Liver (tissue), 9 donors: Measurements from ENCODE around the gene SLC25A6. TPM values are rescaled to one million over a fixed set of nuclear protein-coding genes. Genes with fewer than 3 reads are reported as not detected.

Experiments used
- DNase-seq: peaks from one replicate; pipeline ENCODE4 v3.0.0-alpha.2; 2017; ENCODE audit warnings: low spot score
- H3K27ac ChIP-seq, 2 donors: one replicate each; pipeline ENCODE4 v1.7.0; 2013; ENCODE audit warnings: inconsistent platforms in 2 of 2, low read length in 2 of 2, control low read depth in 1 of 2, low read depth in 1 of 2, mild to moderate bottlenecking in 1 of 2
- H3K27me3 ChIP-seq, 4 donors: one replicate each; pipeline versions ENCODE4 v1.6.1 to v1.7.0; 2013; ENCODE audit warnings: low read length in 3 of 4, inconsistent platforms in 1 of 4, mild to moderate bottlenecking in 1 of 4, moderate library complexity in 1 of 4; ENCODE audit not compliant: control insufficient read depth in 4 of 4, insufficient read depth in 4 of 4
- H3K36me3 ChIP-seq, 4 donors: one replicate each; pipeline versions ENCODE4 v1.6.1 to v1.7.0; 2013; ENCODE audit warnings: low read length in 3 of 4, mild to moderate bottlenecking in 3 of 4, low read depth in 1 of 4, moderate library complexity in 1 of 4; ENCODE audit not compliant: control insufficient read depth in 4 of 4, insufficient read depth in 3 of 4
- H3K4me1 ChIP-seq, 4 donors: one replicate each; pipeline versions ENCODE4 v1.6.1 to v1.7.0; 2013; ENCODE audit warnings: low read length in 3 of 4, mild to moderate bottlenecking in 3 of 4, moderate library complexity in 1 of 4; ENCODE audit not compliant: control insufficient read depth in 4 of 4, insufficient read depth in 4 of 4
- H3K4me3 ChIP-seq, 3 donors: one replicate each; pipeline versions ENCODE4 v1.6.1 to v1.7.0; 2013; ENCODE audit warnings: low read length in 3 of 3, control low read depth in 1 of 3, low read depth in 1 of 3, mild to moderate bottlenecking in 1 of 3
- H3K9ac ChIP-seq, 2 donors: one replicate each; pipeline ENCODE4 v1.7.0; 2013; ENCODE audit warnings: low read length in 2 of 2, mild to moderate bottlenecking in 2 of 2, moderate library complexity in 2 of 2, control low read depth in 1 of 2, low read depth in 1 of 2
- H3K9me3 ChIP-seq, 4 donors: one replicate each; pipeline versions ENCODE4 v1.6.1 to v1.7.0; 2013; ENCODE audit warnings: low read length in 3 of 4; ENCODE audit not compliant: control insufficient read depth in 4 of 4
- EGR1 ChIP-seq, 2 donors: IDR thresholded peaks; 2 replicates each; pipeline ENCODE4 v1.6.1; 2016 to 2018; ENCODE audit warnings: antibody characterized with exemption in 2 of 2, low read depth in 2 of 2
- FOXA1 ChIP-seq: IDR thresholded peaks from 2 replicates; pipeline ENCODE4 v1.6.1; 2016; ENCODE audit warnings: antibody characterized with exemption
- FOXA2 ChIP-seq: IDR thresholded peaks from 2 replicates; pipeline ENCODE4 v1.6.1; 2016; ENCODE audit warnings: antibody characterized with exemption
- GABPA ChIP-seq, 2 donors: IDR thresholded peaks in 1 of 2; conservative IDR thresholded peaks in 1 of 2; 2 replicates each; pipeline ENCODE4 v1.6.1; 2016; ENCODE audit warnings: antibody characterized with exemption in 2 of 2, mild to moderate bottlenecking in 1 of 2, moderate library complexity in 1 of 2
- HNF4A ChIP-seq, 2 donors: conservative IDR thresholded peaks; 2 replicates each; pipeline ENCODE4 v1.6.1; 2016; ENCODE audit warnings: antibody characterized with exemption in 2 of 2, mild to moderate bottlenecking in 2 of 2
- JUND ChIP-seq, 2 donors: IDR thresholded peaks; 2 replicates each; pipeline ENCODE4 v1.6.1; 2016; ENCODE audit warnings: antibody characterized with exemption in 2 of 2
- RAD21 ChIP-seq, 2 donors: IDR thresholded peaks; 2 replicates each; pipeline ENCODE4 v1.6.1; 2016; ENCODE audit warnings: antibody characterized with exemption in 2 of 2, mild to moderate bottlenecking in 2 of 2
- RXRA ChIP-seq, 2 donors: IDR thresholded peaks; 2 replicates each; pipeline ENCODE4 v1.6.1; 2017 to 2018; ENCODE audit warnings: antibody characterized with exemption in 2 of 2, mild to moderate bottlenecking in 1 of 2
- TAF1 ChIP-seq: conservative IDR thresholded peaks from 2 replicates; pipeline ENCODE4 v1.6.1; 2016; ENCODE audit warnings: antibody characterized with exemption, mild to moderate bottlenecking
- YY1 ChIP-seq: IDR thresholded peaks from 2 replicates; pipeline ENCODE4 v1.6.1; 2016; ENCODE audit warnings: antibody characterized with exemption, mild to moderate bottlenecking
- WGBS: extraction: QIAGEN DNeasy Blood & Tissue Kit; methylation state at CpG from one replicate; pipeline ENCODE4 v1.1.7; 2013; 5-methylcytosine and 5-hydroxymethylcytosine counted together
- polyA plus RNA-seq, 2 donors: library from polyadenylated mRNA; stranded (reverse) in 1 of 2; unstranded in 1 of 2; fragments of 200-250 nt in 1 of 2; fragments of >200 nt in 1 of 2; fragmentation: Nextera tagmentation in 1 of 2; extraction: Ambion mirVana in 1 of 2; gene quantifications; one replicate each; pipeline versions ENCODE4 v1.2.1 to v1.2.3, GENCODE V29; 2013 to 2015
- total RNA-seq, 2 donors: library from RNA; depleted of rRNA; stranded (reverse); fragments of >200 nt; gene quantifications; one replicate each; pipeline ENCODE4 v1.2.3, GENCODE V29; 2014
- TF ChIP-seq, protein P1 (sequence below): IDR thresholded peaks from 2 replicates; pipeline ENCODE4 v1.6.1; 2016; ENCODE audit warnings: antibody characterized with exemption
- TF ChIP-seq, protein P2 (sequence below): IDR thresholded peaks from 2 replicates; pipeline ENCODE4 v1.6.1; 2016; ENCODE audit warnings: antibody characterized with exemption
- TF ChIP-seq, protein P3 (sequence below): fragments of 150-350 bp; IDR thresholded peaks from 2 replicates; pipeline ENCODE4 v1.5.1; 2017; ENCODE audit warnings: improper control_type of control experiment, low read depth, low read length; ENCODE audit not compliant: missing input control
- TF ChIP-seq, protein P4 (sequence below): IDR thresholded peaks from 2 replicates; pipeline ENCODE4 v1.6.1; 2016; ENCODE audit warnings: antibody characterized with exemption, mild to moderate bottlenecking
- donor health status: healthy.
- donor health status: healthy.
- donor health status: healthy.
- donor health status: healthy.
- donor health status: healthy.

Gene SLC25A6
- total and polyA plus RNA-seq, 4 donors, result 44.8 to 110 (median 64.0) TPM

DNA sequence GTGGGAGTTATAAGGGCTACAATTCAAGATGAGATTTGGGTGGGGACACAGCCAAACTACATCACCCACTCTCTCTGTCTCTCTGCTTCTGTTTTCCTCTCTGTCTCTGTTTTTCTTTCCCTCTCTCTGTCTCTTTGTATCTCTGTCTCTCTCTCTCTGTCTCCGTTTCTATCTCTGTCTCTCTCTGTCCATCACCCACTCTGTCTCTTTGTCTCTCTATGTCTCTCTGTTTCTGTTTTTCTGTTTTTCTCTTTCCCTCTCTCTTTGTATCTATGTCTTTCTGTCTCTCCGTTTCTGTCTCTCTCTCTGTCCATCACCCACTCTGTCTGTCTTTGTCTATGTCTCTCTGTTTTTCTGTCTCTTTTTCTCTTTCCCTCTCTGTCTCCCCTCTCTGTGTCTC, 30.0 kb downstream of the SLC25A6 start:
- no peak for DNase-seq
- peaks cover 0 to 3% (median 2%) of the 10 kb centered on the region in 4 donors for H3K9me3 ChIP-seq
- no peaks in the 10 kb centered on the region for H3K27me3 ChIP-seq
- no peak overlapping the region for H3K27ac ChIP-seq
- peaks cover 0 to 13% (median 7%) of the 10 kb centered on the region in 4 donors for H3K36me3 ChIP-seq
- H3K9ac ChIP-seq, result no peak overlapping the region
- 94% methylated on average over 2 of the region's 2 CpGs for WGBS
- H3K4me3 ChIP-seq, result no peak overlapping the region
- no peak for TF ChIP-seq EGR1 (IDR thresholded peaks at IDR 0.05; ENCODE audit: low read depth in 2 of 2)
- TF ChIP-seq, protein P1, sequence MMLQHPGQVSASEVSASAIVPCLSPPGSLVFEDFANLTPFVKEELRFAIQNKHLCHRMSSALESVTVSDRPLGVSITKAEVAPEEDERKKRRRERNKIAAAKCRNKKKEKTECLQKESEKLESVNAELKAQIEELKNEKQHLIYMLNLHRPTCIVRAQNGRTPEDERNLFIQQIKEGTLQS, result no peak
- no peak for TF ChIP-seq YY1
- TF ChIP-seq, protein P2, sequence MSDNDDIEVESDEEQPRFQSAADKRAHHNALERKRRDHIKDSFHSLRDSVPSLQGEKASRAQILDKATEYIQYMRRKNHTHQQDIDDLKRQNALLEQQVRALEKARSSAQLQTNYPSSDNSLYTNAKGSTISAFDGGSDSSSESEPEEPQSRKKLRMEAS, result no peak
- no peak for TF ChIP-seq RAD21 (IDR thresholded peaks at IDR 0.05)
- TF ChIP-seq FOXA1, result no peak
- TF ChIP-seq, protein P3, sequence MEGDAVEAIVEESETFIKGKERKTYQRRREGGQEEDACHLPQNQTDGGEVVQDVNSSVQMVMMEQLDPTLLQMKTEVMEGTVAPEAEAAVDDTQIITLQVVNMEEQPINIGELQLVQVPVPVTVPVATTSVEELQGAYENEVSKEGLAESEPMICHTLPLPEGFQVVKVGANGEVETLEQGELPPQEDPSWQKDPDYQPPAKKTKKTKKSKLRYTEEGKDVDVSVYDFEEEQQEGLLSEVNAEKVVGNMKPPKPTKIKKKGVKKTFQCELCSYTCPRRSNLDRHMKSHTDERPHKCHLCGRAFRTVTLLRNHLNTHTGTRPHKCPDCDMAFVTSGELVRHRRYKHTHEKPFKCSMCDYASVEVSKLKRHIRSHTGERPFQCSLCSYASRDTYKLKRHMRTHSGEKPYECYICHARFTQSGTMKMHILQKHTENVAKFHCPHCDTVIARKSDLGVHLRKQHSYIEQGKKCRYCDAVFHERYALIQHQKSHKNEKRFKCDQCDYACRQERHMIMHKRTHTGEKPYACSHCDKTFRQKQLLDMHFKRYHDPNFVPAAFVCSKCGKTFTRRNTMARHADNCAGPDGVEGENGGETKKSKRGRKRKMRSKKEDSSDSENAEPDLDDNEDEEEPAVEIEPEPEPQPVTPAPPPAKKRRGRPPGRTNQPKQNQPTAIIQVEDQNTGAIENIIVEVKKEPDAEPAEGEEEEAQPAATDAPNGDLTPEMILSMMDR, result no peak
- no peak for TF ChIP-seq GABPA (IDR thresholded peaks at IDR 0.05 in 1 of 2, conservative IDR thresholded peaks at IDR 0.05 in 1 of 2)
- no peak for TF ChIP-seq HNF4A (conservative IDR thresholded peaks at IDR 0.05)
- TF ChIP-seq, protein P4, sequence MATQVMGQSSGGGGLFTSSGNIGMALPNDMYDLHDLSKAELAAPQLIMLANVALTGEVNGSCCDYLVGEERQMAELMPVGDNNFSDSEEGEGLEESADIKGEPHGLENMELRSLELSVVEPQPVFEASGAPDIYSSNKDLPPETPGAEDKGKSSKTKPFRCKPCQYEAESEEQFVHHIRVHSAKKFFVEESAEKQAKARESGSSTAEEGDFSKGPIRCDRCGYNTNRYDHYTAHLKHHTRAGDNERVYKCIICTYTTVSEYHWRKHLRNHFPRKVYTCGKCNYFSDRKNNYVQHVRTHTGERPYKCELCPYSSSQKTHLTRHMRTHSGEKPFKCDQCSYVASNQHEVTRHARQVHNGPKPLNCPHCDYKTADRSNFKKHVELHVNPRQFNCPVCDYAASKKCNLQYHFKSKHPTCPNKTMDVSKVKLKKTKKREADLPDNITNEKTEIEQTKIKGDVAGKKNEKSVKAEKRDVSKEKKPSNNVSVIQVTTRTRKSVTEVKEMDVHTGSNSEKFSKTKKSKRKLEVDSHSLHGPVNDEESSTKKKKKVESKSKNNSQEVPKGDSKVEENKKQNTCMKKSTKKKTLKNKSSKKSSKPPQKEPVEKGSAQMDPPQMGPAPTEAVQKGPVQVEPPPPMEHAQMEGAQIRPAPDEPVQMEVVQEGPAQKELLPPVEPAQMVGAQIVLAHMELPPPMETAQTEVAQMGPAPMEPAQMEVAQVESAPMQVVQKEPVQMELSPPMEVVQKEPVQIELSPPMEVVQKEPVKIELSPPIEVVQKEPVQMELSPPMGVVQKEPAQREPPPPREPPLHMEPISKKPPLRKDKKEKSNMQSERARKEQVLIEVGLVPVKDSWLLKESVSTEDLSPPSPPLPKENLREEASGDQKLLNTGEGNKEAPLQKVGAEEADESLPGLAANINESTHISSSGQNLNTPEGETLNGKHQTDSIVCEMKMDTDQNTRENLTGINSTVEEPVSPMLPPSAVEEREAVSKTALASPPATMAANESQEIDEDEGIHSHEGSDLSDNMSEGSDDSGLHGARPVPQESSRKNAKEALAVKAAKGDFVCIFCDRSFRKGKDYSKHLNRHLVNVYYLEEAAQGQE, result no peak
- H3K4me1 ChIP-seq, result no peaks in the 10 kb centered on the region

DNA sequence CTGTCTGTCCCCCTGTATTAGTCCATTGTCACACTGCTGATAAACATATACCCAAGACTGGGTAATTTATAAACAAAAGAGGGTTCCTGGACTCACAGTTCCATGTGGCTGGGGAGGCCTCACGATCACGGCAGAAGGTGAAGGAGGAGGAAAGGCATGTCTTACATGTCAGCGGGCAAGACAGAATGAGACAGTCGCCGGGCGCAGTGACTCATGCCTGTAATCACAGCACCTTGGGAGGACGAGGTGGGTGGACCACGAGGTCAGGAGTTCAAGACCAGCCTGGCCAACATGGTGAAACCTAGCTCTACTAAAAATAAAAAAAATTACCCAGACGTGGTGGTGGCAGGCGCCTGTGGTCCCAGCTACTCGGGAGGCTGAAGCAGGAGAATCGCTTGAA, 30.6 kb downstream of the SLC25A6 start:
- no peak overlapping the region for H3K4me3 ChIP-seq
- H3K27ac ChIP-seq, result no peak overlapping the region
- peaks cover 0 to 3% (median 2%) of the 10 kb centered on the region in 4 donors for H3K9me3 ChIP-seq
- H3K9ac ChIP-seq, result no peak overlapping the region
- 91% methylated on average over 12 of the region's 12 CpGs for WGBS
- no peaks in the 10 kb centered on the region for H3K27me3 ChIP-seq
- TF ChIP-seq RAD21 (IDR thresholded peaks at IDR 0.05) (no peak), FOXA2 (no peak), EGR1 (IDR thresholded peaks at IDR 0.05; ENCODE audit: low read depth in 2 of 2) (no peak), JUND (IDR thresholded peaks at IDR 0.05) (no peak), TAF1 (no peak), RXRA (IDR thresholded peaks at IDR 0.05) (no peak), HNF4A (conservative IDR thresholded peaks at IDR 0.05) (no peak)
- TF ChIP-seq, protein P1, result no peak
- no peak for DNase-seq
- H3K36me3 ChIP-seq, result peaks cover 0 to 13% (median 7%) of the 10 kb centered on the region in 4 donors
- H3K4me1 ChIP-seq, result no peaks in the 10 kb centered on the region
